ENCODE data around the gene EXOSC7. TPM values are rescaled to one million over a fixed set of nuclear protein-coding genes. Genes with fewer than 3 reads are reported as not detected.

The EXOSC7 gene
- total and polyA plus RNA-seq, 9 of the 15 experiments (the other 6 are each of a cell fraction or from before 2014, with no cell fraction given), result 88.5 to 237 (median 112) TPM

GRCh38 chr3:45054196-45054857 is 78.3 kb downstream of the EXOSC7 start (continued):
- TF ChIP-seq ZNF764 (CRISPR knock-in tag; IDR thresholded peaks at IDR 0.05; ENCODE audit: low read depth) (no peak), ZNF639 (CRISPR knock-in tag; conservative IDR thresholded peaks at IDR 0.05 in 1 of 2, IDR thresholded peaks at IDR 0.05 in 1 of 2) (peak in 1 of 2 experiments; percentile 93; a peak in 2 of 4 replicates), HDAC3 (IDR thresholded peaks at IDR 0.05; ENCODE audit: borderline replicate concordance, partially characterized antibody) (no peak), HDAC6 (IDR thresholded peaks at IDR 0.05; ENCODE audit: low read depth, low read length) (no peak), ETV1 (tag; conservative IDR thresholded peaks at IDR 0.05; ENCODE audit: low read depth) (peak; percentile 77), ZNF561 (CRISPR knock-in tag; conservative IDR thresholded peaks at IDR 0.05) (peak; percentile 88), YY1 (IDR thresholded peaks at IDR 0.05; ENCODE audit: borderline replicate concordance in 1 of 3, control insufficient read depth in 1 of 3, extremely low read depth in 1 of 3, insufficient read depth in 3 of 3, insufficient read length in 1 of 3, insufficient replicate concordance in 2 of 3, low read depth in 1 of 3, low read length in 2 of 3) (no peak), AFF1 (IDR thresholded peaks at IDR 0.05; ENCODE audit: low read depth in 1 of 2, partially characterized antibody in 2 of 2) (no peak), VEZF1 (CRISPR knock-in tag; IDR thresholded peaks at IDR 0.05) (no peak), ZNF347 (CRISPR knock-in tag; IDR thresholded peaks at IDR 0.05; ENCODE audit: low read depth) (peak; percentile 89), ZNF75A (CRISPR knock-in tag; IDR thresholded peaks at IDR 0.05) (peak; percentile 79), SETDB1 (IDR thresholded peaks at IDR 0.05; ENCODE audit: low read length) (no peak), FOXJ3 (CRISPR knock-in tag; IDR thresholded peaks at IDR 0.05) (no peak), COPS2 (conservative IDR thresholded peaks at IDR 0.05) (no peak), IRF9 (tag; IDR thresholded peaks at IDR 0.05) (peak; percentile 97), ATF2 (CRISPR knock-in tag; IDR thresholded peaks at IDR 0.05) (no peak)

All from K562 (cell line).